KOPT-K1 (cell line): ENCODE data around the gene RHPN2.
"Not testable (repeated sequence)": the region's sequence is repeated elsewhere in the genome, so short reads cannot be mapped to it uniquely, and the experiment has no call there.

ENCODE experiments used
- H3K27ac ChIP-seq: fragments of 200-600 bp; sonication (generic); 2 replicates; pipeline ENCODE4 v1.5.1; 2016; ENCODE audit warnings: antibody characterized with exemption, mild to moderate bottlenecking, low read depth, low read length; ENCODE audit not compliant: poor library complexity, severe bottlenecking
- H3K36me3 ChIP-seq: fragments of 200-600 bp; sonication (generic); 2 replicates; pipeline ENCODE4 v1.5.1; 2017; ENCODE audit warnings: antibody characterized with exemption, mild to moderate bottlenecking, low read length, moderate library complexity; ENCODE audit not compliant: insufficient read depth
- H3K9me3 ChIP-seq: fragments of 200-600 bp; sonication (generic); 2 replicates; pipeline ENCODE4 v1.5.1; 2017; ENCODE audit warnings: antibody characterized with exemption, low read length, mild to moderate bottlenecking; ENCODE audit not compliant: insufficient read depth, poor library complexity, severe bottlenecking

The RHPN2 gene

GRCh38 chr19:32982488-32982887, 82.2 kb downstream of the RHPN2 start:
- not testable (repeated sequence) for H3K27ac ChIP-seq, H3K9me3 ChIP-seq, H3K36me3 ChIP-seq

DNA sequence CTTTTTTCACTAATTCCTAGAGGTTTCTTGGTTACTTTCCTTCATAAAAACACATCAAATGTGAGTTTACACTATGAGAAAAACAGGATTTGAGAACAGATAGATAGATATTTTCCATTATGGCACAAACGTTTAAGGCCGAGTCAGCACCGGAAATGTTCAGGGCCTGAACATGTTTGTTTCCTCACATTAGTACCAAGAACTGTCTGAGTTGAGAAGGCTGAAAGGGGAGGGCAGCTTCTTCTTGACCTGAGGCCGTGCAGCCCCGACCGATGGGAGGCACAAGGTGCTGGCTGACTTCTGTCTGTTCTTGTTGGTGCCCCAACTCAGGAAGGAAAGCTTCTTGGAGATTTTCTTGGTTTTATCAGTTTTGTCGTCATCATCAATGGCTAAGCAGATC, 84.9 kb downstream of the RHPN2 start:
- H3K36me3 ChIP-seq: peaks cover 14% of the 10 kb centered on the region
- not testable (repeated sequence) for H3K9me3 ChIP-seq, H3K27ac ChIP-seq

- not testable (repeated sequence) for H3K9me3 ChIP-seq, H3K27ac ChIP-seq
- peaks cover 14% of the 10 kb centered on the region for H3K36me3 ChIP-seq
Observed at GRCh38 chr19:32977813-32978212, 86.9 kb downstream of the RHPN2 start.

DNA sequence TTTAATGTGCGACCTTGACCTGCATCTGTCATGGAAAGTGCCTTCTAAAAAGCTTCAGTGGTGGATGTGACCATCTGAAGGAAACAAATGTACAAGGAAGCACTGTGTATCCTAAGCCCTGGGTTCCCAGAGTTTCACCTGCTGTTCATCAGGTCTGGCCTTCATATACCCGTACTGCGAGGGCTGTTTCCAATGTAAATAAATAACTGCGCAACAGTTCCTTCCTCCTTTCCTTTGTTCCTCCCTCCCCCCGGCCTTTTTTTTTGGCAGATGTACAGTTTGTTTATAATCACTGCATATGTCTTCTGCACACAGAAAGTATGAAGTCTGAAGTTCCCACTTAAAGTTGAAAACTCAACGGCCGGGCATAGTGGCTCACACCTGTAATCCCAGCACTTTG, 87.4 kb downstream of the RHPN2 start:
- Histone ChIP-seq H3K9me3 (no peaks in the 10 kb centered on the region), H3K27ac (no peak overlapping the region), H3K36me3 (peaks cover 14% of the 10 kb centered on the region)

GRCh38 chr19:32976223-32976805, 88.4 kb downstream of the RHPN2 start:
- Histone ChIP-seq H3K9me3 (no peaks in the 10 kb centered on the region), H3K36me3 (peaks cover 14% of the 10 kb centered on the region), H3K27ac (no peak overlapping the region)

GRCh38 chr19:32971715-32972540, 92.8 kb downstream of the RHPN2 start, which contains the start of the genes CEP89 and FAAP24:
TSS of gene CEP89 (minus strand) at chr19:32971958. CDS start at chr19:32971874, 84 bp downstream.
TSS of gene FAAP24 (plus strand) at chr19:32972242. CDS start at chr19:32973197, 955 bp downstream.
- H3K27ac ChIP-seq: peak within 1 kb of the TSS; percentile 70
- no peaks in the 10 kb centered on the region for H3K9me3 ChIP-seq
- peaks cover 14% of the 10 kb centered on the region; the same call in 1 of the 2 replicates for H3K36me3 ChIP-seq

GRCh38 chr19:32971012-32971595, 93.6 kb downstream of the RHPN2 start:
- peaks cover 8% of the 10 kb centered on the region; the same call in 1 of the 2 replicates for H3K36me3 ChIP-seq
- H3K9me3 ChIP-seq: no peaks in the 10 kb centered on the region
- H3K27ac ChIP-seq: peak overlapping the region; percentile 41

DNA sequence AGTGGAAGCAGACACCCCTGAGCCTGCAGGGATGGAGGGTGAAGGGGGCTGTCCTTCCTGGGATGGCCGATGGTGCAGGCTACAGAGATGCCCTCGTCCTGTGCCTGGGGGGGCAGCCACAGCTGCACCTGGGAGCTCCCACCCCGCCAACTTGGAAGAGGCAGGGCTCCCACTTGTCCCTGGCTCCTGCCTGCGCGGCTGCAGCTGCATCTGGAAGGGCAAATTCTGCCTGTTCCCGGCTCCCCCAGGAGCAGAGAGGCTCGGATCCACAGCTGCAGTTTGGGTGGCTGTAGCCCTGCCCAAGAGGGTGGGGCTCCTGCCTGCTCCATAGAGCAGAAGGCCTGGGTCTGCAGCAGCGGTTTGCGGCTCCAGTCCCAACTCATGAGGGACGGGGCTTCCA, 95.1 kb downstream of the RHPN2 start:
- Histone ChIP-seq H3K9me3 (no peaks in the 10 kb centered on the region), H3K36me3 (peaks cover 14% of the 10 kb centered on the region), H3K27ac (no peak overlapping the region)

- H3K27ac ChIP-seq: no peak overlapping the region
- peaks cover 23% of the 10 kb centered on the region for H3K36me3 ChIP-seq
- H3K9me3 ChIP-seq: no peaks in the 10 kb centered on the region
Observed at GRCh38 chr19:32966750-32967149, 97.9 kb downstream of the RHPN2 start.

DNA sequence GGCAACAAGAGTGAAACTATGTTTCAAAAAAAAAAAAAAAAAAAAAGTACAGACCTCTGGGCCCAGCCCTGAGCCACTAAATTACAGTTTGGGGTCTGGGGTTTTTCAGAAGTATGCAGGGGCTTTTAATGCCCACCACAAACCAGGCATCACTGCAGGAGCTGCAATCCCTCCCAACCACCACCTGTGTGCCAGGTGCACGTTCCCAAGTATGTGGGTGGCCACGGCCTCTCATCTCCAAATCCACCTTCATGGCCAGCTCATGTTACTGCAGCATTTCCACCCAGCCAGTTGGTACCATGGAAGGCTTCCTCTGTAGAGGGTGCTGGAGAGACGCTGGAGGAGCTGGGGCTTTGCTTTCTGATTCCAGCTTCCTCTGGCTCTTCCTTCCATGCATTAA, 119.4 kb downstream of the RHPN2 start:
- H3K9me3 ChIP-seq: no peaks in the 10 kb centered on the region
- H3K36me3 ChIP-seq: peaks cover 33% of the 10 kb centered on the region
- H3K27ac ChIP-seq: no peak overlapping the region

- H3K9me3 ChIP-seq, H3K27ac ChIP-seq: not testable (repeated sequence)
- peaks cover 17% of the 10 kb centered on the region for H3K36me3 ChIP-seq
Observed at GRCh38 chr19:32941273-32941672, 123.4 kb downstream of the RHPN2 start.

DNA sequence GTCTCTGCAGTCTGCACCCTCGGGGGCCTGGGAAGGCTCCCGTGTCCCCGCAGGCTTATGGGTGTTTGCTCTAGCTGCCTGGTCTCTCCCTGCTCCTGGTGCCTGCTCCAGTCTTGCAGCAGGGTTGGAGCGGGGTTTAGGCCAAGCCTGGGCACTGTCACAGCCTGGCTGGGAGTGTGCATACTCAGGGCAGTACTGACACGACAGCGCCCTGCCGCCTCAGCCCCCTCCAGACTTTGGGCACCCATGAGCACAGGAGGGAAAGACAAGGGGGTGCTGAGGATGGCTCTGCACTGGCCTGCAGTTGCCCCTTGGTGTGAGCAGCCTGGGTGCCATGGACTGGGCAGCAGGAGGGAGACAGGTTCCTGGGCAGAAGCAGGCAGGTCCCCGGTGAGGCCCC, 128.6 kb downstream of the RHPN2 start:
- Histone ChIP-seq H3K27ac (no peak overlapping the region), H3K36me3 (peaks cover under 1% of the 10 kb centered on the region; the same call in 1 of the 2 replicates), H3K9me3 (no peaks in the 10 kb centered on the region)

GRCh38 chr19:32935629-32936028, 129.1 kb downstream of the RHPN2 start:
- Histone ChIP-seq H3K9me3 (no peaks in the 10 kb centered on the region), H3K36me3 (peaks cover 5% of the 10 kb centered on the region), H3K27ac (no peak overlapping the region)

DNA sequence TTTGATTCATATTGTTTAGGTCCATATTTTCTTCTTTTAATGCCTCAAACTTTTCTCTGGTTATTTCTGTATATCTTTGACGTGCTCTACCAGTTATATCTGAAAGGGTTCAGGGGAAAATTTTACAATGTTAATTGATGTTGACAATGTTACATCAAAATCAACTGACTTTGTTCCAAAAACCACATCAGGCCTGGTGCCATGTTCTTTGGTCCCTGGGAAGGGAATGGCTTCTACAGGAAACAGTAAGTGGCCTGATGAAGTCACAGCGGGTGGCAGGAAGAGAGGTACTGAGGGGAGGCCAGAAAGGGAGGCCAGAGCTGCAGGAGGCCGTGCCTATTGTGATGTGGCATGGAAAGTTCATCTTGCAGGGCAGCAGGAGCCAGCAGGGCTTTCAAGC, 131.1 kb downstream of the RHPN2 start:
- H3K27ac ChIP-seq: no peak overlapping the region
- H3K9me3 ChIP-seq: peaks cover 2% of the 10 kb centered on the region
- peaks cover 20% of the 10 kb centered on the region for H3K36me3 ChIP-seq

- H3K27ac ChIP-seq: no peak overlapping the region
- peaks cover 30% of the 10 kb centered on the region for H3K36me3 ChIP-seq
- peaks cover 9% of the 10 kb centered on the region for H3K9me3 ChIP-seq
Observed at GRCh38 chr19:32930567-32930966, 134.1 kb downstream of the RHPN2 start.
